Adrenal gland (tissue), 5 donors: Measurements from ENCODE around the gene AMN.

Experiments
- POLR2A ChIP-seq, 2 donors: fragments of 450-650 bp; IDR thresholded peaks; one replicate each; pipeline ENCODE4 v1.6.1; 2017; ENCODE audit warnings: antibody characterized with exemption in 2 of 2, mild to moderate bottlenecking in 2 of 2, moderate library complexity in 1 of 2
- TF ChIP-seq, protein P1 (sequence below), 6 experiments: fragments of 450-650 bp in 4 of 6; fragments of 200-600 bp in 2 of 6; sonication (generic) in 1 of 6; IDR thresholded peaks; 1 replicate in 5 of 6; 2 replicates in 1 of 6; pipeline versions ENCODE4 v1.5.1 to v1.8.0; 2016 to 2021; ENCODE audit warnings: antibody characterized with exemption in 6 of 6, mild to moderate bottlenecking in 2 of 6, moderate library complexity in 1 of 6
- donor health status: DM: no; HTN: no; CAD: no.

DNA sequence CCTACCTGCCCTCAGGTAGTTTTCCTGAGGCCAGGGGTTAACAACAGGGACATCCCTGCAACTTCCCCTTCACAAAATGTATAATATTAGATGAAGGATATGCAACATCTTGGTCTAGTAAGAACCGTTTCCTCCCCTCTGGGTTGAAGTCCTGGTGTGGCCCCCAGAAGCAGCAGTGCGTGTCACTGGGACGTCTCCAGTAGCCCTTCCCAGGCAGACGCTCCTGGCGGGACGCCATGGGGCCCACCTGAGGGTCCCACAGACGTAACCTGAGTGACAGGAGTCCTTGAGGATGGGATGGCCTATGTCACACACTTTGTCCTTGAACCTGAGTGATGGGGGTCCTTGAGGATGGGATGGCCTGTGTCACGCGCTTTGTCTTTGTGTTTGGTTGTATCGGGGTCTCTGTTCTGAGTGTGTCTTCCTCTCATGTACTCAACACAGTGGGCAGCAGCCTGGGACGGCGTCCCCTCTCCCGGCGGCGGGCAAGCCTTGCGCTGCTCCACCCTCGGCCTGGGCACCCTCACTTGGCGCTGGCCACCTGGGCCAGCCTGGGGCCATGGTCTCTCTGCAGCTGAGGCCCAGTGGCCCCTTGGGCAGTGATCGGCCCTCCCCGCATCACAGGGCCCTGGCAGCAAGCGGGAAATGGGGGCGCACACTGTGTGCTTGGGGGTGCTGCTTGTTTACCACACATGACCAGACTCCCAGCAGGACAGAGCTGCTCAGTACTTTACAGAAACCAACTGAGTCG lies 14.3 kb upstream of the AMN start:
- TF ChIP-seq, protein P1, sequence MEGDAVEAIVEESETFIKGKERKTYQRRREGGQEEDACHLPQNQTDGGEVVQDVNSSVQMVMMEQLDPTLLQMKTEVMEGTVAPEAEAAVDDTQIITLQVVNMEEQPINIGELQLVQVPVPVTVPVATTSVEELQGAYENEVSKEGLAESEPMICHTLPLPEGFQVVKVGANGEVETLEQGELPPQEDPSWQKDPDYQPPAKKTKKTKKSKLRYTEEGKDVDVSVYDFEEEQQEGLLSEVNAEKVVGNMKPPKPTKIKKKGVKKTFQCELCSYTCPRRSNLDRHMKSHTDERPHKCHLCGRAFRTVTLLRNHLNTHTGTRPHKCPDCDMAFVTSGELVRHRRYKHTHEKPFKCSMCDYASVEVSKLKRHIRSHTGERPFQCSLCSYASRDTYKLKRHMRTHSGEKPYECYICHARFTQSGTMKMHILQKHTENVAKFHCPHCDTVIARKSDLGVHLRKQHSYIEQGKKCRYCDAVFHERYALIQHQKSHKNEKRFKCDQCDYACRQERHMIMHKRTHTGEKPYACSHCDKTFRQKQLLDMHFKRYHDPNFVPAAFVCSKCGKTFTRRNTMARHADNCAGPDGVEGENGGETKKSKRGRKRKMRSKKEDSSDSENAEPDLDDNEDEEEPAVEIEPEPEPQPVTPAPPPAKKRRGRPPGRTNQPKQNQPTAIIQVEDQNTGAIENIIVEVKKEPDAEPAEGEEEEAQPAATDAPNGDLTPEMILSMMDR (IDR thresholded peaks at IDR 0.05): no peak
- TF ChIP-seq POLR2A (IDR thresholded peaks at IDR 0.05): no peak
